Stimulated activated CD8-positive, alpha-beta memory T cell treated with anti-CD3 and anti-CD28 coated beads, Interleukin-7, amount 100 ng/mL, for 1 hour (primary cell): Measurements from ENCODE around the gene IL17RB.

Experiments used
- DNase-seq, 2 donors: peaks; one replicate each; pipeline ENCODE4 v3.0.0-alpha.2; 2020; ENCODE audit warnings: low read depth in 2 of 2

The IL17RB gene

DNA sequence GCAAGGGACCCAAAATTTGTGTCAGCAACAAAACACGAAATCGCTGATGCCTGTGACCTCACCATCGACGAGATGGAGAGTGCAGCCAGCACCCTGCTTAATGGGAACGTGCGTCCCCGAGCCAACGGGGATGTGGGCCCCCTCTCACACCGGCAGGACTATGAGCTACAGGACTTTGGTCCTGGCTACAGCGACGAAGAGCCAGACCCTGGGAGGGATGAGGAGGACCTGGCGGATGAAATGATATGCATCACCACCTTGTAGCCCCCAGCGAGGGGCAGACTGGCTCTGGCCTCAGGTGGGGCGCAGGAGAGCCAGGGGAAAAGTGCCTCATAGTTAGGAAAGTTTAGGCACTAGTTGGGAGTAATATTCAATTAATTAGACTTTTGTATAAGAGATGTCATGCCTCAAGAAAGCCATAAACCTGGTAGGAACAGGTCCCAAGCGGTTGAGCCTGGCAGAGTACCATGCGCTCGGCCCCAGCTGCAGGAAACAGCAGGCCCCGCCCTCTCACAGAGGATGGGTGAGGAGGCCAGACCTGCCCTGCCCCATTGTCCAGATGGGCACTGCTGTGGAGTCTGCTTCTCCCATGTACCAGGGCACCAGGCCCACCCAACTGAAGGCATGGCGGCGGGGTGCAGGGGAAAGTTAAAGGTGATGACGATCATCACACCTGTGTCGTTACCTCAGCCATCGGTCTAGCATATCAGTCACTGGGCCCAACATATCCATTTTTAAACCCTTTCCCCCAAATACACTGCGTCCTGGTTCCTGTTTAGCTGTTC, 35.0 kb upstream of the IL17RB start:
- no peak for DNase-seq

DNA sequence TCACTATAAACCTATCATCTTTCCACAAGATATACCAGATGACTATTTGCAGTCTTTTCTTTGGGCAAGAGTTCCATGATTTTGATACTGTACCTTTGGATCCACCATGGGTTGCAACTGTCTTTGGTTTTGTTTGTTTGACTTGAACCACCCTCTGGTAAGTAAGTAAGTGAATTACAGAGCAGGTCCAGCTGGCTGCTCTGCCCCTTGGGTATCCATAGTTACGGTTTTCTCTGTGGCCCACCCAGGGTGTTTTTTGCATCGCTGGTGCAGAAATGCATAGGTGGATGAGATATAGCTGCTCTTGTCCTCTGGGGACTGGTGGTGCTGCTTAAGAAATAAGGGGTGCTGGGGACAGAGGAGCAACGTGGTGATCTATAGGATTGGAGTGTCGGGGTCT, 33.9 kb upstream of the IL17RB start:
- no peak for DNase-seq

DNA sequence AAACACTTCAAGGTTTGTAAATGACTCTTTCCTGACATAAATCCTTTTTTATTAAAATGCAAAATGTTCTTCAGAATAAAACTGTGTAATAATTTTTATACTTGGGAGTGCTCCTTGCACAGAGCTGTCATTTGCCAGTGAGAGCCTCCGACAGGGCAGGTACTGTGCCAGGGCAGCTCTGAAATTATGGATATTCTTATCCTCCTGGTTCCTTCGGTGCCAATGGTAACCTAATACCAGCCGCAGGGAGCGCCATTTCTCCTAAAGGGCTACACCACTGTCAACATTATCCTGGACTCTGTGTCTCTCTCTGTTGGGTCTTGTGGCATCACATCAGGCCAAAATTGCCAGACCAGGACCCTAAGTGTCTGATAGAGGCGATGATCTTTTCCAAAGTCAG, 33.1 kb upstream of the IL17RB start:
- DNase-seq: no peak

DNA sequence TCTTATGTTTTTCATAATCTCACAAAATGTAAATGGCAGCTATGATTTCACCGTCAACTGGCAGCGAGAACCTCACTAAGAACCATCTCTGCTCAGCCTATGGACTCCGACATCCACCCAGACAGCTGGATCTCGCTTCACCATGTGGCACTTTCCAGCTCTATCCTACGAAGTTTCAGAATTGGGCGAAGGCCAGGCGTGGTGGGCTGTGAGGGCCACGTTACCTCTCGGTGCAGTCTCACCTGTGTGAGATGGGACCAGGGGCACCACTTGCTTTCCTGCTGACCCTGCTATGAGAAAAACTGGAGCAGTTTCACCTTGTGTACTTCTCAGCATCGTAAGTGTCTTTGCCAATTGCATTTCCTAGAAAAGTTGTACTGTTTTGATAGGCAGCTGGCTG, 32.5 kb upstream of the IL17RB start:
- no peak for DNase-seq

DNA sequence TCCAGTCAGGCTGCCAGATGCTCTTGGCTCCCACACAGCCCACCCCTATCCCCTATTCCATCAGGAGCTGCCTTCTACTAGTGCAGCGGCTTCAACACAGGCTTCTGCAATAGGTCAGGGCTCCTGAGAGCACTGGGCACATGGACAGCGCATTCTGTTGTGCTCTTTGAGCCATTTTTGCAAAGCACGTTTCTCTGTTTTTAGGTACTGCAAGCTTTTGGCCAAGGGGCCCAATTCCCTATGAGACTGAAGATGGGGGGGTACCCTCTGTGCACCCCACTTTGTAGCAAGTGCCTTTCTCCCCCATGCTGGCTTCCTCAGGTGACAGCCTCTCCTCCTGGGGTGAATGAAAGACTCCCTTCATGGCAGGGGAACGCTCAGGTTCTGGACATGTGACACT, 31.3 kb upstream of the IL17RB start:
- DNase-seq: no peak

DNA sequence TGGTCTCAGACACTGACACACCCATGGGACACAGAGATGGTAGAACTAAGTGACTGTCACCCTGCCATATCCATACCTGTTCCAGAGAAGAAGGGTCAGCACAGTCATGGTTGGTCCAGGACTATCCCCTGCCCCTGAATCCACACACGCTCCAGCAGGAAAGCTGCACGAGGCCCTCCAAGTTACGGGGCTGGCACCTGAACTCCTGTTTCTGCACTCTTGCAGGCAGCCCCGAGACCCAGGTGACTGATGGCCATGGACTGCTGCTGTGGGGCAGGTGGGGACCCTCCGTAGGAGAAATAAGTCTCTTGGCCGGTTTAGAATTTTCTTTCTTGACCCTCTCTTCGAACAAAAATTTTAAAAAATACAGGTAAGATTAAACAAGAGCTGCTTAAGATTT, 30.7 kb upstream of the IL17RB start:
- no peak for DNase-seq

DNA sequence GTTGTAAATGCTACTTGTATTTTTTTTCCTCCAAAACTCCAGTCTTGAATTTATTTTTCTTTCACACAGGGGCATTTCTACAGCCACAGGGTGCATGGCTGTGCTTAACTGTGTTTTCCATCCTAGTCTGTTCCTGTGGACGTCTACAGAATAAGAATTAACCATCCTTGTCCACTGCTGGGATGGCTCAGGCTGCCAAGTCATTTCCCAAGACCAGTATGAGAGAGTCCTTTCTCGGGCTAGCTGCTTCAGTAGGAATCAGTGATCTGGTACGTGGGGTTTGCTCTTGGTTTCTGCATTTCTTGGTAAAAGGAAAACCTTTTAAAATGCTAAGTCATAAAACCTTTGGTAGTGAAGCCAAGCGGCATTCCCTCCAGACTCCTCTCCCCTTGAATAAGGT, 29.9 kb upstream of the IL17RB start:
- DNase-seq: no peak

DNA sequence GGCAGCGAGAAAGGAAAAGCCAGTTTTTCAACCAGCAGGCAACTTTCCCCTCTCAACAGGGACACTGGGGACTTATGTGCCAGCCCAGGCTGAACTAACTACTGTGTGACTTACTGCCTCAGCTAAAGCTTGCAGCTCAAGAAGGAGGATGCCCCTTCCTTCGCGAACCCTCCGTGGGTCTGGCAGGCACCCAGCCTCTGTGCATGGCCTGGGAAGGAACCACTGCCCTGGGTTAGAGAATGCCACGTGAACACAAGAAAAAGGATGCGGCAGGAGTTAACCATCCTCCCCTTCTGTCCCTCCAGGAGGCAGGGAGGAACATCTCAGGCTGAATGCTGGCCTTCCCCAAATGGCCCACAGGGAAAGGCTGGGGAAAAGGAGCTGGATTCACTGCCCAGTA, 29.2 kb upstream of the IL17RB start:
- no peak for DNase-seq

DNA sequence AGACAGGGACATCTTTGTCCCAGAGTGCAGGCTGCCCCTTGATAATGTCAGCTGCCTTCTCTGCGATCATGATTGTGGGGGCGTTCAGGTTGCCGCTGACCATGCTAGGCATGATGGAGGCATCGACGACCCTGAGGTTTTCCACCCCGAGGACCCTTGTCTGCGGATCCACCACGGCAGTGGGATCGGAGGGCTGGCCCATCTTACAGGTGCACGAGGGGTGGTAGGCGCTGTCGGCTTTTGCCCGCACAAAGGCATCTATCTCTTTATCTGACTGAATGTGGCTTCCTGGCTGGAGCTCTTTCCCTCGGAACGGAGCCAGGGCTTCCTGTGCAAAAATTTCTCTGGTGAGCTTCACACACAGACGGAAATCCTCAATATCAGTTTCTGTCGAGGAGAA, 28.6 kb upstream of the IL17RB start:
- DNase-seq: no peak

DNA sequence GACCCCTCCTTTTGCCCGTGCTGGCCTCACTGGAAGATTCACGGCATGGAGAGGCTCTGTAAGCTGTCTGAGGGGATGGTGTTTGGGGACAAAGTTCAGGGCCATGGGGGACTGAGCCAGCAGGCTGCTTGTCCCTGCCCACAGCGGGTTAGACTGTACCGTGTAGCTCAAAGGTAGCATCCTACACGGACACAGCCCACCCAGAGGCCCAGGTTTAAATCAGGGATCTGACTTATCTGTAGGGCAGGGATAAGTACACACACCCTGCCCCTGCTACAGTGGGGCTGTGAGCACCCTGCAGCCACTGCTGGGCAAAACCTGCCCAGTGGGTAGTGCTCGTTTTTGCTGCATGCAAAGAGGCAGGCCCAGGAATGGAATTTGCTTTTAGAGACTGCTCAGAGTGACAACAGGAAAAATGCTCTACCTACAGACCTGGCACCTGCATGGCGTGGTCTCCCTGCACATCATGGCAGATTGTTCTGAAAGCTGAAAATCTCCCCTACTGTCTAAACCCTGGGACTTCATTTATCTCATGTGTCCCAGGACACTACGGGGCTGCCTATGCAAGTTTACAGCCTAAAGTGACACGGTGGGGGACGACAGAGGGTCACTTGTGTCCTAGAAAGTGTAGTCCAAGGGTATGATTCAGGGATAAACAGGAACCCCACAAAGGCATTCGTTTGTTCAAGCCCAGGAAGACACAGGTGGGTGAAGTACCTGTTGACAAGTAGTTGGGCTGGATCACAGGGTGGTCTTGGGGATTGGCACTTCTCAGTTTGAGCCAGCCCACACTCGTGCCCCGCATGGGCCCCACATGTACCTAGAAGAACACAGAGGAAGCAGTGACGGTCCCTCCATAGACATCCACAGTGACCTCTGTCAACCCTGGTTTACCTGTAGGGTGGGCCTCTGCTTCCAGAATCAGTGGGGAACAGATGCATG, 27.9 kb upstream of the IL17RB start:
- no peak for DNase-seq

DNA sequence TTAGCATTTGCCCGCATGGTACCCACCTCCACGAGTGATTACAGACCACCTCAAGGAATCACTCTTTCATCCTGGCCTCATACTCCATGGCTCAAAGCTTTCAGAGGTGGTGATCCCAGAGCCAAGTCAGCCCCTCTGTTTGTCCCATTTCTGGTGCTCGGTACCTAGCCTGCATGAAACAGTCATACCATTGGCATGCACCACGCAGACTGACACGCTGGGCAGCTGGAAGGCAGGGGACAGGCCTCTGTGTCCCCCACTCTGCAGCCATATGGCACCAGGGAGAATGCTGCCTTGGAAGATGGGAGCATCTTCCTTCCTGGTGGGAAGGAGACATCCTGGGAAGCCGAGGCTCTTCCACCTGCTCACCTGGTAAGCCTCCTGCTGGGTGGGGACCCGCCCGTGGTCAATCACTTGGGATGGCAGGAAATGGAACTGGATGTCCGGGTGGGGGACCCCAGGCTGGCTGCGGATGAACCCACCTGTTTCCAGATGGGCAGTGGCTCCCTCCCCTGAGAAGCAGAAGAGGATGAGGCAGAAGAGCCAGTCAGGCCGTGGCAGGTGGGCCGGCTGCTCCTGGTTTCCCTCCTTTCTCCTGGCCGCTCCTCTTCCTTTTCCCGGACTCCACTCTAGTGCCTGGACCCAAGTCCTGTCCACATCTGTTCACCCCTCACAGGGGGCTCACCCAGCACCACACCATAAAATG, 27.1 kb upstream of the IL17RB start:
- DNase-seq: no peak

DNA sequence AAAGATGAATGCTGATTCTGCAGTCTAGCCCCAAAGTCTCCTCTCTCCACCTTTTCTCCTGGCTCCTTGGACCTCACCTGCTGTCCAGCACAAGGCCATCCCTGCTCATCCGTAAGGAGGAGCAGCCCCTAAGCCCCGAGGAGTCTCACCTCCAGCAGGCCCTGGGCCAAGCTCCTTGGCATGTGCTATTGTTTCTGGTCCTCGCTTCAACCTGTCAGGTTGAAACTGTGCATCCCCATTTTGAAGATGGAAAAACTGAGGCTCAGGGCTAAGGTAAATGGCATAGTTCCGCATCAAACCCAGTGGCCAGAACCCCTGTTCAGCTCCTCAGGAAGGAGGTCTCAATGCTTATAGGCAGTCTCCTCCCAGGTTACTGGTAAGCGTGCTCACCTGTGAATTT, 26.3 kb upstream of the IL17RB start:
- no peak for DNase-seq

DNA sequence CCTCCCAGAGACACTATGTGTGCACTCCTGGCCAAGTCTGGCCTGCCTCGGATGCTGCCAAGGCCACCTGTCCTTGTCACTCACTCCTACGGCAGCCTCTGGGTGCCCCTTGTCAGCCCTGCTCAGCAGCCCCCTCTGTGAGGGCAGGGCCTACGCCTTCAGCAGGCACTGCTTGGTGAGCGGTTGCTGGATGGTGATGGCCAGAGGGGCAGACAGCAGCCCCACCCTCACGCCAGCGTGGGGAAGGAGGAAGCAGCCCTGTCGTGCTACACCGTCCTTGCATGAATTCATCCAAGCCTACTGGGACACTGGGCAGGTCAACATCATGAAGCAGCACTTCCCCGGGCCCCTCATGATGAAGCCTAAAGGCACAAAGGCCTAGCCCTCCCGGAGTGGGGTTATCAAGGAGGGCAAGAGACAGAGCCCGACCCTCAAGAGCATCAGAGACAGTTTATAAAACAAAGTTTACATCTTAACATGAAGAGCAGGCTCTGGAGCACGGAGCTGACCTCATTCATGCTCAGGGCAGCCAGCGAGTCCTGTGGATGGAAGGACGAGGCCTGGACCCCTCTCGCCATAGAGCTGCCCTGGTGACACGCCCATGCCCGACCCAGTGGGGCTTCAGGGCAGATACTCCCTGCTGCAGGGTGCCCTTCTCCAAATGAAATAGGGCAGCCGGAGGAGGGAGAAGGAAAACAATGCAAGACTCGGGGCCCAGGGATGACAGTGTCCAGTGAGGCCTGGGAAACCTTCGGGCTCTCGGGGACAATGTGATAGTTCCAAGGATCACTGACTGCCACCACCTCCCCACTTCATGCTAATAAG, 25.4 kb upstream of the IL17RB start:
- DNase-seq: no peak

DNA sequence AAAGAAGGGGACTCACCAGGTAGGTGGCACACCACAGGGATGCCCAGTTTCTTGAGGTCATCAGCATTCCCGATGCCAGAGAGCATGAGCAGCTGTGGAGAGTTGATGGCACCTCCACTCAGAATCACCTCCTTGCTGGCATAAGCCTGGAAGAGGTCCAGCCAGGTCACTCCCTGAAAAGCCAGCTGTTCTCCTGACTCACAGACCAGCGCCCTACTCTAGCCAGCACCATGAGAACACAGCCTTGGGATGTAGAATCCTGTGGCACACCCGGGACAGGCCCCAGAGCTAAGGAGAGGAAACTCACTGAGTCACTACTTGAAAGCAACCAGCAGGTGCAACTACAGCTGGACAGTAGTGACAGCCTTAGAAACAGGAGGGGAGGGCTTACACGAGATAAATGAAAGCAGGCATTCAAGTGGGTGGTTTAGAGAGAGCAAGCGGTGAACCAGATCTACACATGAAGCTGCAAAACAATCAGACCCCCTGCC, 24.7 kb upstream of the IL17RB start:
- DNase-seq: no peak

DNA sequence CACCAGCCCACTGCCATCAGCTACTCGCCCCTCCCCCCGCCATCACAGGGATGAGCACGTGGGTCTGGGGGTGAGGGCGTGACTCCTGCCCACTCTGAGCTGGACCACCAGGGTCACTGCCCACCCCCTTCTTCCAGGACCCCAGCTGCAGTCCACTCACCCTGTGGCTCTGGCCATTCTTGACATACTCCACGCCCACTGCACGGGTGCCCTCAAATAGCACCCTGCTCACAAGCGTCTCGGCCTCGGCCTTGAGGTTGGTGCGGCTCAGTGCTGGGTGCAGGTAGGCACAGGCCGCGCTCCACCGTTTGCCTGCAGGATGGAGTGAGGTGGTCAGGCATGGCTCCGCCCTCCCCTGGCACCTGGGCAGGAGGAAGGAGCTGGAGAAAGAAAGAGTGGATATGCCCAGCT, 24.0 kb upstream of the IL17RB start:
- DNase-seq: no peak

DNA sequence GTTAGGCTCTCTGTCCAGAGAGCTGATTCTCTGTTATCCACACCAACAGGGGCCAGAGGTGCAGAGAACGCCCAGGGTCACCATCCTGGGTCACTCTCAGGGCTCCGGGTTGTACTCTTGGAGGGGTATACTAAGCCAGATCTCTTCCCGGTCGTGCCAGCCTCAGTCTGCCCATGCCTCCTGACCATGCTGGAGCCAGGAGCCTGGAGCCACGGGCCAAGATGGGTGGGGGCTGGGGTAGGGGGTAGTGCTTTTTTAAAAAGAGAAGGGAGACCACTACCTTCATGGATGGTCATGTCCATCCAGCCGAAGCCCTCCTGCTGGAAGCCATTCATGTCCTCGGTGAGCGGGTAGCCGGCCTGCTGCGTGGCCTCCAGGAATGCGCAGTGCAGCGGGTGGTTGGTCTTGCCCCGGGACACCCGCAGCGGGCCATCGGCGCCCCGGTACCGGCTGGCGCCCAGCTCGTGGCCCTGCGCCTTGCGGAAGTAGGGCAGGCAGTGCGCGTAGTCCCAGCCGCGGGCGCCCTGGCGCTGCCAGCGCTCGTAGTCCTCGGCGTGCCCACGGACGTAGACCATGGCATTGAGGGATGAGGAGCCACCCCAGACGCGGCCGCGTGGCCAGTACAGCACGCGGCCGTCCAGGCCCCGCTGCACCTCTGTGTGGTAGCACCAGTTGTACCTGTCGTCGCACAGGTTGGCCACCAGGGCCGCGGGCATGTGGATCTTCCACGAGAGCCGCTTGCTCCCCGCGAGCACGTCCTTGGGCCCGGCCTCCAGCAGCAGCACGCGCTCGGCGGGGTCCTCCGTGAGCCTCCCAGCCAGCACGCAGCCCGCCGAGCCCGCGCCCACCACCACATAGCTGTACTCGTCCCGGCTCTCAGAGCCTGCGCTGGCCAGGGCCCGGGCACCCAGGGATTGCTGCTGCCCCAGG, 23.1 kb upstream of the IL17RB start:
- DNase-seq: no peak

DNA sequence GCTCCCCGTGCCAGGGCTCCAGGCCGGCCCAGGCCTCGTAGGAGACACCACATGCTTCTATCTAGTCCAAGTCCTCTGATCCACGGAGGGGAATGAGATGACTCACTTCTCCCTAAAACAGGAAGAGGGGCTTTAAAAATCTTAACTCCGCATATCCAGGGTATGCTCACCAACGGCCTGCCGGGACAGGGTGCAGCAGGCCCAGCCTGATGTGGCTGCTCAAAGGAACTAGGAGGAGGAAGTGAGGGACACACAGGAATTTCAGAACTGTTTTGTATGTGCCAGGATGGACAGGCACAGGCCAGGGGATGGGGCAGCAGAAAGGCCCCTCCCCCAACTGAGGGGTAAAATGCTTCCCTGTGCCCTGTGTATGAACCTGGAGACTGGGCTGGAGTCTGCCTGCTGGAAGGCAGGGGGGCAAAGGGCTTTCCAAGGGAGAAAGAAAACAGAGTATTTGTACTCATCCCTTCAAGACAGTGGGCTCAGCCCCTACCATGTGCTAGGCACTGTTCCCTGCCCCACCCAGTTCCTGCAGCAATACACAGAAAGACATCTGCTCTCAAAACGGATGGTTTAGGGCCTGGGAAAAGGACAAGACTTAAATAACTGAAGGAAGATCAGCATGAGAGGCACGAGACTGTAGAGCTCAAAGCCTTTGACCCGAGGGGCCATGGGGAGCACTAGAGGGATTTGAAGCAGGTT, 22.3 kb upstream of the IL17RB start:
- DNase-seq: no peak

DNA sequence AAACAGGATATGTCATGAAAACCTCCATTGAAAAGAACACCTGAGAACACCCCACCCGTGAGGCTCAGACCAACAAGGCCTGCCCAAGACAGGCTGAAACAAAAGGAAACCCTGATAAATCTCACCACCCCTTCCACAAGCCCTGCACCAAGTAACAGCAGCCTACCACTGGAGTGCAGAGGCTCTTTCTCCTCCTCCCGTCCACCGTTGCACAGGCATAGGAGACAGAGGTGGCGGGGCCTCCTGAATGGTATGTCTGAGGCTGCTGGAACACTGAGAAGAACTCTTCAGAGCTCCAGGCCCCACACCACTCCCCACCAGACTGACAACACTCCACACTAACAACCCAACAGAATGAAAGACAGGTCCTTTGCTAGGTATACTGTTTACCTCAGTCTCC, 21.6 kb upstream of the IL17RB start:
- no peak for DNase-seq

DNA sequence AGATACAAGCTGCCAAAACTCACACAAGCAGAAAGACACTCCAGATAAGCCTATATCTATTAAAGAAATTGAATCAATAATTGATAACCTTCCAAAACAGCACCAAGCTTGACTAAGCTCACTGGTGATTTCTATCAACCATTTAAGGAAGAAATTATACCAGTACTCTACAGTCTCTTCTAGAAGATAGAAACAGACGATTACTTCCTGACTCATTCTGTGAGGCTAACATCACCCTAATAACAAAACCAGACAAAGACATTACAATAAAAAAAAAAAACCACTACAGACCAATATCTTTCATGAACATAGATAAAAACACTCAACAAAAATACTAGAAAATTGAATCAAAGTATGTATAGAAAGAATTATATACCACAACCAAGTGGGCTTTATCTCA, 20.3 kb upstream of the IL17RB start:
- no peak for DNase-seq

DNA sequence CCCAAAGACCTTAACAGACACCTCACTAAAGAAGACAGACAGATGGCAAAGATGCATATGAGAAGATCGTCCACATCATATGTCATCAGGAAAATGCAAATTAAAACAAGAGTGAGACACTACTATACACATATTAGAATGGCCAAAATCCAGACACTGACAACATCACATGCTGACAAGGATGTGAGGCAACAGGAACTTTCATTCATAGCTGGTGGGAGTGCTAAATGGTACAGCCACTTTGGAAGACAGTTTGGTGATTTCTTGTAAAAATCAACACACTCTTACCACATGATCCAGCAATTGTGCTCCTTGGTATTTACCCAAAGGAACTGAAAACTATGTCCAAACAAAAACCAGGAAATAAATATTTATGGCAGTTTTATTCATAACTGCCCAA, 17.8 kb upstream of the IL17RB start:
- DNase-seq: no peak
